ENCODE measurements around the gene FXYD6.
A peak's percentile ranks its signal among the peaks of the same experiment; 100 is the strongest.

The FXYD6 gene

DNA sequence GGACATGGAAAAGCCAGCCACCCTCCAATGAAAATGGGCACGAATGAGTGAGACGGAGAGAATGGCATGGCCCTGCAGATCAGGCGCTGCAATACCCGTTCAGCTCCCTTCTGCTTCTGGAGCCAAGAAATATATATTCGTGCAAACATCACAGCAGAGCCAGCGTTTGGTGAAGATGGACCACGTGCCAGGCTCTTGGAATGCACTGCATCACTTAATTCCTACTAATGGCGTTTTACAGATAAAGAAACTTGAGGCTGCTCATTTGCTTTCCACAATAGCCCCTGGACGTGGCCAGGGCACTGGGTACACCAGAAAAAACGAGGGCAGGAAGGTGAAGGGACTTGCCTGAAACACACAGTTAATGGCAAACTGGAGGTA is 50.3 kb downstream of the FXYD6 start:
- TF ChIP-seq, protein P1, sequence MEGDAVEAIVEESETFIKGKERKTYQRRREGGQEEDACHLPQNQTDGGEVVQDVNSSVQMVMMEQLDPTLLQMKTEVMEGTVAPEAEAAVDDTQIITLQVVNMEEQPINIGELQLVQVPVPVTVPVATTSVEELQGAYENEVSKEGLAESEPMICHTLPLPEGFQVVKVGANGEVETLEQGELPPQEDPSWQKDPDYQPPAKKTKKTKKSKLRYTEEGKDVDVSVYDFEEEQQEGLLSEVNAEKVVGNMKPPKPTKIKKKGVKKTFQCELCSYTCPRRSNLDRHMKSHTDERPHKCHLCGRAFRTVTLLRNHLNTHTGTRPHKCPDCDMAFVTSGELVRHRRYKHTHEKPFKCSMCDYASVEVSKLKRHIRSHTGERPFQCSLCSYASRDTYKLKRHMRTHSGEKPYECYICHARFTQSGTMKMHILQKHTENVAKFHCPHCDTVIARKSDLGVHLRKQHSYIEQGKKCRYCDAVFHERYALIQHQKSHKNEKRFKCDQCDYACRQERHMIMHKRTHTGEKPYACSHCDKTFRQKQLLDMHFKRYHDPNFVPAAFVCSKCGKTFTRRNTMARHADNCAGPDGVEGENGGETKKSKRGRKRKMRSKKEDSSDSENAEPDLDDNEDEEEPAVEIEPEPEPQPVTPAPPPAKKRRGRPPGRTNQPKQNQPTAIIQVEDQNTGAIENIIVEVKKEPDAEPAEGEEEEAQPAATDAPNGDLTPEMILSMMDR (conservative IDR thresholded peaks at IDR 0.05; ENCODE audit: low read depth, low read length) = no peak
- no peak for DNase-seq (ENCODE audit: low read depth)
- no peak overlapping the region for H3K4me3 ChIP-seq (ENCODE audit: low read length)

DNA sequence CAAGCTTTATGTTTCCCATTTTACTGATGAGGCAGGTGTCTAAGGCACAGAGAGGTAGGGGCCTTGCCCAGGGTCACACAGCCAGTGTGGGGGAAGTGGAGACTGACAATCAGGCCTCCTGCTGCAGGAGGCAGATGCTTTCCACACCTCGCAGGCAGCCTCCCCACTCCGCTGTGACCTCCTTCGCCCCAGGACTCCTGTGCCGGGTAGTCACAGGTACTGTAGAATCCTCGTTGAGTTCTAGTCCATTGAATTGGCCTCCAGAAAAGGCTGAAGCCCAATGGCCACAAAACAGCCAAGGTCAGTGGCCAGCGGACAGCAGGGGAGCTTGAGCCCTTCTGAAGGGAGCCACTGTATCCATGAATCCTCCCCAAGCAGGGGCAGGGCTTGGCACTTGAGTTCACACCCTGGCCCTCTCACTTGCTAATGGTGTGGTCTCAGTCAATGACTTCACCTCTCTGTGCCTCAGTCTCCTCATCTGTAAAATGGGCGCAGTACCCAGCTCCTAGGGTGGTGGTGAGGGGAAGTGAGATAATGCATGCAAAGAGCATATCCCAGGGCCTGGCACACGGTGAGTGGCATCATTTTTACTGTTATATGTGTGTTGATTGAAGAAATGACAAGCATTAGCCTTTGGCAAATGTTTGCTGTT is 50.8 kb downstream of the FXYD6 start:
- H3K4me3 ChIP-seq (ENCODE audit: low read length) = no peak overlapping the region
- TF ChIP-seq, protein P1 (conservative IDR thresholded peaks at IDR 0.05; ENCODE audit: low read depth, low read length) = no peak
- no peak for DNase-seq (ENCODE audit: low read depth)

DNA sequence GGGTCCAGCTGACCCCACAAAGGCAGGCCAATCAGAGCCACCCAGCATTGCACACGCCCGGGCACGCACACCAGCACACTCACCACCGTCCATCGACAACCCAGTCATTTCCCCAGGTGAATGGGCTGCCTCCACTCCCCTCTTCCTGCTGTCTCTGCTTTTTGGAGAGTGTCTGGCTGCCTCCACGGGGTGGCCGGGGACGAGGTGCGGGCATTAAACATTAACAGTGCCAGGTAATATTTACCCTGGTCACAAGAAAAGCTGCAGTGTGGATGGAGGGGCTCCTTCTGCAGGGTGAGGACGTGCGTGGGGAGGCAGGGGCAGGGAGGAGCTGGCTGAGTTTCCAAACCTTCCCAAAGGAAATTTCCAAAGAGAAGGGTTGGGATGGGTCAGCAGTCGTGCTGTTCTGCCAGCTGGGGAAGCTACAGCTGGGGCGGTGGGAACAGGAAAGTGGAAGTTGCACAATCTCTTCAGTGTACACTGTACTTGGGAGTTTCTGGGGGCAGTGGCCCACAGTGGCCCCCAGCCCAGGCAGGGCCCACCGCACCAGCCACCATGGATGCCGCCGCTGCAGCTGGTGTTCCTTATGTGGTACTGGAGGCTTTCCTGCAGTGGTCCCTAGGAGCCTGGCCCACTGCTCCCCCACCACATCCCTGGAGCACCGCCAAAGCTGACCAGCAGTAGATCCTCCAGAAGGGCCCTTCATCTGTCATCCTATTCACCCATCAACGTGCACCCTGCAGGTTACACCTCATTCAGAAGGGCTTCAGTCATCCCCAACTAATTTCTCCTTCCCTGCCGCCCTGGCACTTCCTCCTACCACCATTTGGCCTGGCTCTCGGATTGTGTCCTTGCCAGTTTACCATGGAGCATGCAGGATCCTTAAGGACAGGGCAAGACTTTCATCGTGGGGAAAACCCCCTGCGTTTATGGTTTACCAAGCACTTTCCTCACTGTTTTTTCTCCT is 51.6 kb downstream of the FXYD6 start, which contains the start of gene FXYD2:
TSS of gene FXYD2 (minus strand) at position 174 of the 967 bp plus-strand sequence. CDS start at position 108, 66 bp downstream.
- no peak for DNase-seq (ENCODE audit: low read depth)

DNA sequence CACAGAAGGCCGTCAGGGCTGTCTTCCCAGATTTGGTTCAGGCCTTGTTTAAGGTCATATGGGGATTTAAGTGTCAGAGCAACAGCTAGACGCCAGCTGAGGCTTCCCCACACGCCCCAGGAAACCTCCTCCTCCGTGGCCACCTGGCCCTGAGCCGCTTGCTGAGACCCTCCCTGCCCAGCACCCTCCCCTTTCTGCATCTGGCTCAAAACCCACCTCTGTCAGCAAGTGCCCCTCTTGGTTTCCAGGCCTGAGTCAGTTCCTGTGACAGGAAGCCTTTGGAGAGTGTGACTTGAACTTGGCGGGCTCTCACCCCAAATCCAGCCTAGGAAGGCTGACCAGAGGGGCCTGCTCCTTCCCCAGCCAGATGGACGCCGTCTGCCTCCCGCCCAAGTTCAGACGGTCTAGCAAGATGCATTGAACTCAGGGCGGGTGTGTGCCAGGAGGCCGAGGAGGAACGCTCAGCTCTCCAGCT is 52.5 kb downstream of the FXYD6 start:
- TF ChIP-seq, protein P1 (conservative IDR thresholded peaks at IDR 0.05; ENCODE audit: low read depth, low read length) = no peak
- no peak for DNase-seq (ENCODE audit: low read depth)
- H3K4me3 ChIP-seq (ENCODE audit: low read length) = no peak overlapping the region

More for the DNA sequence above, 51.6 kb downstream of the FXYD6 start, which contains the start of gene FXYD2:
- TF ChIP-seq, protein P1 (conservative IDR thresholded peaks at IDR 0.05; ENCODE audit: low read depth, low read length) = no peak
- H3K4me3 ChIP-seq (ENCODE audit: low read length) = no peak within 1 kb of the TSS

DNA sequence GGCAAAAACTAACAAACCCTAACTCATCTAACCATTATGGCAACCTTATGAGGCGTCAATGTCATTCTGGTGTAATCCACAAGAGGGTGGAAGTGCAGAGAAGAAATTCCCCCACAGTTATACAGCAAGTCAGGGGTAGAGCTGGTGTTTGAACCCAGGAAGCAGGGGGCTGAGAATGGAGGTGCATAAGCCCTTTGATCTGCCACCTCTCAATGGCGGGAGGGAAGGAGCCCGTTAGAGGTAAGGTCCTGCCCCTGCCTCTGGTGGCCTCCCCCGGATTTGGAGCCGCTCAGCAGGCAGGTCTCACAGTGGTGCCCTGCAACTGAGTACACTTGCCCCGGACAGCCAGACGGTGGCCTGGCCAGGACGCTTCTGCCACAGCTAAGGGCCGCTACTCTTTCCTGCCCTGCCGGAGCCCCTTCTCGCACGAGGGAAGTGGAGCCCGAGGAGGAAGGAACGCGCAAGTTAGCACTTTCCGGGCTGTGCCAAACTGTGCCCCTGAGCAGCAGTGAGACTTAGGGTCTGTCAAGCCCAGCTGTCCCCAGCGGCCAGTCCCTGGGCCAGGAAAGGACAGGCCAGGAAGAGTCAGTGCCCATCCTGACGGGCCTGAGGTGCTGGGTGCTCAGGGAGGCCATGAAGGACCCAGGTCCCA is 53.0 kb downstream of the FXYD6 start:
- no peak for DNase-seq (ENCODE audit: low read depth)
- H3K4me3 ChIP-seq (ENCODE audit: low read length) = no peak overlapping the region
- TF ChIP-seq, protein P1 (conservative IDR thresholded peaks at IDR 0.05; ENCODE audit: low read depth, low read length) = peak; percentile 16

DNA sequence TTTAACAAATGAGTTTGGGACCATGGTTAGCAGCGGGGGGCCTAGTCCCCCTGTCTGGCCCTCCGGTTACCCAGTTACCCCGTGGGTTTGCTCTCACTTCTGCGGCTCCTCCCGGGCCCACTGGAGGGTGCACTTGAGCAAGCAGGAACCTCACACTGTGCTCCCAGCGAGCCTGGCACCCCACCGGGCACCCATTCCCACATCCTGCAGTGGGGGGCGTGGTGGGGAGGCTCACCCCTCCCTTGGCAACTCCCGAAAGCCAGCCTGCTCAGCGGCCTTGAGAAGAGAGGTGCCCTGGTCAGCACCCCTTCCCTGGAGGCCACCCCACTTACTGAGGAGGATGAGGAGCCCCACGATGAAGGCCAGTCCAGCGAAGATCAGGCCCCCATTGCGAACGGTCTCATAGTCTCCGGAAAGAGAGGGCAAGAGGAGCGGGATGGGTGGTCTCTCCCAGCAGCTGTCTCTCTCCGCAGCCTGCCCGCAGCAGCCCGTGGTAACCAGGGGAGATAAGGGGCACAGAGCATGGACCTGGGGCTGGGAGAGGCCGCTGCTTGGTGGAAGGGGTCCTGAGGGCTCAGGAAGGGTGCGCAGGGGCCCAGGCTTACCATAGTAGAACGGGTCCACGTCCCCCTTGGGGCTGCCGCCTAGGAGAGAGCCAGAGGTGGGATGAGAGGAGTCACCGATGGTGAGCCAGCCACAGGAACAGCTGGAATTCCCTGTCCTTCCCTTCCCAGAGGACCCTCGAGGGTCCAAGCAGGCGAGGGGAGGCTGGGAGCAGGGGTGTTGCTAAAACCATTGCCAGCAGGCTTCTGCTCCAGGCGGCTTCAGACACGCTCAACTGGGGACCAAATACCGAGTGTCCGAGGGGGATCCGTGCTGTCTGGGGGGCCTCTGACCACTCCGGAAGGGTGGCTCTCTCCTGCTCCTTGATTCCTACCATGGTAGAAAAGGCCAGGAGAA is 54.1 kb downstream of the FXYD6 start:
- TF ChIP-seq, protein P1 (conservative IDR thresholded peaks at IDR 0.05; ENCODE audit: low read depth, low read length) = peak; percentile 77
- no peak for DNase-seq (ENCODE audit: low read depth)
- no peak overlapping the region for H3K4me3 ChIP-seq (ENCODE audit: low read length)

All from retinal pigment epithelial cell (primary cell).